Sigmoid colon (tissue), 3 donors: ENCODE data around the gene KRTAP10-9.
"Not testable (repeated sequence)": the region's sequence is repeated elsewhere in the genome, so short reads cannot be mapped to it uniquely, and the experiment has no call there.

Source experiments
- CTCF ChIP-seq, 4 experiments: fragments of 450-650 bp in 3 of 4; fragments of 200-600 bp in 1 of 4; IDR thresholded peaks; one replicate each; pipeline ENCODE4 v1.5.1; 2016 to 2019; ENCODE audit warnings: antibody characterized with exemption in 4 of 4, mild to moderate bottlenecking in 3 of 4, moderate library complexity in 2 of 4
- POLR2A ChIP-seq, 2 donors: fragments of 450-650 bp; IDR thresholded peaks; one replicate each; pipeline ENCODE4 v1.6.1; 2016; ENCODE audit warnings: antibody characterized with exemption in 2 of 2, mild to moderate bottlenecking in 2 of 2, moderate library complexity in 2 of 2

GRCh38 chr21:44591801-44592130, 35.1 kb upstream of the KRTAP10-9 start:
- not testable (repeated sequence) for TF ChIP-seq CTCF, POLR2A (IDR thresholded peaks at IDR 0.05)
